Measurements from ENCODE around the gene JAM2. TPM values are rescaled to one million over a fixed set of nuclear protein-coding genes. Genes with fewer than 3 reads are reported as not detected.

Gene JAM2, protein sequence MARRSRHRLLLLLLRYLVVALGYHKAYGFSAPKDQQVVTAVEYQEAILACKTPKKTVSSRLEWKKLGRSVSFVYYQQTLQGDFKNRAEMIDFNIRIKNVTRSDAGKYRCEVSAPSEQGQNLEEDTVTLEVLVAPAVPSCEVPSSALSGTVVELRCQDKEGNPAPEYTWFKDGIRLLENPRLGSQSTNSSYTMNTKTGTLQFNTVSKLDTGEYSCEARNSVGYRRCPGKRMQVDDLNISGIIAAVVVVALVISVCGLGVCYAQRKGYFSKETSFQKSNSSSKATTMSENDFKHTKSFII
- polyA plus RNA-seq (2013, experiment 1 of 2): 8.2 TPM
- 4.5 TPM for polyA plus RNA-seq (2013, experiment 2 of 2)

DNA sequence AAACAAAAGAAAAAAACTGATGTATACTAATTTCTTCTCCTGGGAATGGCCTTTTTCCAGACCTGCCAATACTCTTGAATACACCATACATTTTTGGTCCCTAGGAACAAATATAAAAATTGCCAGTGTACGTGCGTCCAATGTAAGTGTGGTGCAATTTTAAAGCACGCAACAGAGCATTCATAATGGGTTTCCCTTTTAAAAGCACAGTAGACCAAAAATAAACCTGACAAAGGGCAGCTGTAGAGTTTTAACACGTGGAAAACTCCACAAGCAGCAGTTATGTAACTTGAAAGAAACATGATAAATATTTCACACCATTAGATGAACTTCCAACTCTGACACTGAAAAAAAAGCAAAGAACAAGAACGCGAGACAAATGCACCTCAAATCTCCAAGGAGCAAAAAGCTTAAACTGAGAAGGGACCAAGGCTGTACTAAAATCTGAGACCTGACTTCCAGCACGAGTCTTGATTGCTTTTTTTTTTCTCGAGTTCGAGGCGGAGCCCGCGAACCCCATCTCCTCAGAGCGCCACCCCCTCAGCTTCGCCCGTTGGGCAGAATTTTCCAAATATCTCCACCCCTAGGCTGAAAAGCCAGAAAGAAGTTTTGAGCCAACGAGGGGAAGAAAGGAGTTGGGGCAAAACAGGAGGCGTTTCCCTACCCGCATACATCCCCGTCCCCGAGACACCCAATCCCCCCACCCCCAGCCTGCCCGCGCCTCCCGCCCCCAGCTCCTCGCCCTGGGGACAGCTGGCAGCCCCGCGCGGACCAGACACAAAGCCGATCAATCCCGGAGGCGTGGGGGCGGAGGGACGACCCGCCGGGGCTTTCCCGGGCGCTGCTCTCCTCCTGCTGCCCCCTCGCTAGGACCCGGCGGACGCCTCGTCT lies at the start of gene JAM2:
Gene JAM2, plus strand, starts transcription at position 599 of the 891 bp plus-strand sequence. CDS start 564 bp downstream, outside the sequence.
- H3K27ac ChIP-seq (ENCODE audit: low read depth, low read length, severe bottlenecking): peak within 1 kb of the TSS; percentile 36
- peak within 1 kb of the TSS; percentile 66 for H3K4me3 ChIP-seq (ENCODE audit: extremely low read depth, insufficient read depth, low read length, poor library complexity, severe bottlenecking)
- WGBS, 2 experiments (ENCODE audit: insufficient coverage in 2 of 2): 3 to 11% methylated on average over 13 to 22 of the region's 41 CpGs
- H3K36me3 ChIP-seq (ENCODE audit: control insufficient read depth, insufficient read depth, low read length): no peaks in the 10 kb centered on the region
- no peaks in the 10 kb centered on the region for H3K9me3 ChIP-seq (ENCODE audit: control insufficient read depth, low read length)
- no peaks in the 10 kb centered on the region for H3K4me1 ChIP-seq (ENCODE audit: control insufficient read depth, insufficient read depth, low read length, poor library complexity, severe bottlenecking)

DNA sequence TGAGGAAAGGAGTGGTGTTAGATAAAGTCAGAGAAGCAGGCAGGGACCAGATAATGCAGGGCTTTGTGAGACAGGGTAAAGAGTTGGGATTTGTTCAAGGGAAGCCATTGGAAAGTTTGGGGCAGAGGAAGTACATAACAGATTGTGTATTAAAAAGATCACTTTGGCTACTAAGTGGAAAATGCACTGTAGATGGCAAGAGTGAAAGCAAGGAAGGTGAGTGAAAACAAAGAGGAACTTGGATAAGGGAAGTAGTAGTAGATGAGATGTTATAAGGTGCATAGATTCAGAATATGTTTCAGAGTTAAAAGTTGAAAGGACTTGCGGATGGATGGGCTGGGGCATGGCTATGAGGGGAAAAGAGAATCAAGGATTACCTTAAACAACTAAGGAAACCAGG lies 49.2 kb upstream of the JAM2 start:
- Histone ChIP-seq H3K36me3 (ENCODE audit: control insufficient read depth, insufficient read depth, low read length) (peaks cover 67% of the 10 kb centered on the region), H3K9me3 (ENCODE audit: control insufficient read depth, low read length) (no peaks in the 10 kb centered on the region), H3K4me1 (ENCODE audit: control insufficient read depth, insufficient read depth, low read length, poor library complexity, severe bottlenecking) (no peaks in the 10 kb centered on the region), H3K4me3 (ENCODE audit: extremely low read depth, insufficient read depth, low read length, poor library complexity, severe bottlenecking) (no peak overlapping the region), H3K27ac (ENCODE audit: low read depth, low read length, severe bottlenecking) (no peak overlapping the region)
- WGBS, 2 experiments (ENCODE audit: insufficient coverage in 2 of 2): 90 to 100% methylated on average over 1 of the region's 1 CpG

DNA sequence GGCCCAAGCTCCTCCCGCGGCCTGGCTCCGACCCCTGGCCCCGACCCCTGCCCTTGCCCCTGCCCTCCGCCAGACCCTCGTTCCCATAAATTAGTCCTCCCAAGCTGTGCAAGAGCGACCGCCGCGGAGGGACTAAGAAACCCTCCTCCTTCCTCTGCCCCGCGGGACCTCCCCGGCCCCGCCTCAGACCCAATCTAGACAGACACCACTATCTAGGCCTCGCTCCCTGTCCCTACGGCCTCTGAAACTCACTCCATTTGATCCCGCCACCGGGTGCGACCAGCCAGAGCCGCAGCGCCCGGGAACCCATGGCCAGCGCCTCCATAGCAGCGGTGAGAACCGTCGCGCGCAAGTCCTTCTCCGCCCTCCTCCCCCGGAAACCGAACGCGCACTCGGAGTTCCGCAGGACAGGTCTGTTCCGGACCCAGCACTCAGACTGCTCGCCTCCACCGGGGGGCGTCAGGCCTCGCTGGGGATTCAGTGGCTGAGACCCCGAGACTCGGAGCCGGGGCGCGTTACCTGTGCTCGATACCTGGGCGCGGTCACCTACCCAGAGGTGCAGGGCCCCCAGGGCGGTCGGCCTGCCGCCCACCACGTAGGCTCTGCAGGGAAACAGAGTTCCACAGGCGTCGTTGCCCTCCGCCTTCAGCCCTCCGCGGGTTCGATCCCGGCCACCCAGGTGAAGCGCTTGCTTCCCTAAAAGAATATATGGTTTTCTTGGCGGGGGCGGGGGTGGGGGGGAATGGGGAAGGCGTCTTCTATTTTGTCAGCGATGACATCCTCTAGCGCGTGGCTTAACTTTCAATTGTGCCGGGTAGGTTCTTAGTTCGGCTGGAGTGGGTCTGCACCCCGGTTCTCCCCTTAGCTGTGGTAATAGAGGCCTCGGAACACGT lies 31.7 kb upstream of the JAM2 start, which contains the start of gene MRPL39:
Gene MRPL39, minus strand, starts transcription at position 331 of the 893 bp plus-strand sequence. Its CDS starts 6 bp downstream, at position 325.
- whole genome bisulfite sequencing, 2 experiments (ENCODE audit: insufficient coverage in 2 of 2): 2 to 7% methylated on average over 40 to 48 of the region's 71 CpGs
- Histone ChIP-seq H3K36me3 (ENCODE audit: control insufficient read depth, insufficient read depth, low read length) (peaks cover 33% of the 10 kb centered on the region), H3K4me1 (ENCODE audit: control insufficient read depth, insufficient read depth, low read length, poor library complexity, severe bottlenecking) (no peaks in the 10 kb centered on the region), H3K4me3 (ENCODE audit: extremely low read depth, insufficient read depth, low read length, poor library complexity, severe bottlenecking) (peak within 1 kb of the TSS; percentile 85), H3K27ac (ENCODE audit: low read depth, low read length, severe bottlenecking) (peak within 1 kb of the TSS; percentile 83), H3K9me3 (ENCODE audit: control insufficient read depth, low read length) (no peaks in the 10 kb centered on the region)

DNA sequence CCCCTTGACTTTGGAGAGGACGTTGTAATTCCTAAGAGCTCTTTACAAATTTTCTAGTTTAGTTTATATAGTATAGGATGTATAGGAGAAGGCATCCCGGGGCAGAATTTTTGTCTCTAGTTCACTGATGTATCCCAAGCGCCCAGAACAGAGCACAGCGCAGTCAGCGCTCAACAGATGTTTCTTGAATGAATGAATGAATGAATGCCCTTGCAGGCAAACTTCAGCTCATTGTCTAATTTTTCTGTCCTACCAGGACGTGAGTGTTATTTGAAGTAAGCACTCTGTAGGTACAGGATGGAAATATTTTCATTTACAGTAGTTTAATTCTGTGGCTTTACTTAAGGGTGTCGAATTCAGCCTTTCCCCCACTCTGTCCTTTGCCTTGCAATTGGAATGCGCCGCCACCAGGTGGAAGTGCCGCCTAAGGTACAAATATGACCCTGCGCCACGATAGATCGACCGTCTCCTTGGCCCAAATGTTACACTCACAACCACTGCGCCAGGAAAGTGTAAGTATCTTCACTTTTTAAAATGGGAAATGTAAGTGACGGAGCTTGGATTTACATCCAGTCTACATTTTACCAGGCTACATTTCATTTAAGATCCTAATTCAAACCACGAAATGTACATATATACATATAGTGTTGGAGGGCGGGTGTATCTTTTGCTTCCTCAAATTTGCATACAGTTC lies 30.9 kb upstream of the JAM2 start:
- H3K27ac ChIP-seq (ENCODE audit: low read depth, low read length, severe bottlenecking): no peak overlapping the region
- no peaks in the 10 kb centered on the region for H3K9me3 ChIP-seq (ENCODE audit: control insufficient read depth, low read length)
- peaks cover 25% of the 10 kb centered on the region for H3K36me3 ChIP-seq (ENCODE audit: control insufficient read depth, insufficient read depth, low read length)
- H3K4me3 ChIP-seq (ENCODE audit: extremely low read depth, insufficient read depth, low read length, poor library complexity, severe bottlenecking): peak overlapping the region; percentile 85
- H3K4me1 ChIP-seq (ENCODE audit: control insufficient read depth, insufficient read depth, low read length, poor library complexity, severe bottlenecking): no peaks in the 10 kb centered on the region
- 26 to 30% methylated on average over 7 of the region's 18 CpGs for WGBS, 2 experiments (ENCODE audit: insufficient coverage in 2 of 2)

DNA sequence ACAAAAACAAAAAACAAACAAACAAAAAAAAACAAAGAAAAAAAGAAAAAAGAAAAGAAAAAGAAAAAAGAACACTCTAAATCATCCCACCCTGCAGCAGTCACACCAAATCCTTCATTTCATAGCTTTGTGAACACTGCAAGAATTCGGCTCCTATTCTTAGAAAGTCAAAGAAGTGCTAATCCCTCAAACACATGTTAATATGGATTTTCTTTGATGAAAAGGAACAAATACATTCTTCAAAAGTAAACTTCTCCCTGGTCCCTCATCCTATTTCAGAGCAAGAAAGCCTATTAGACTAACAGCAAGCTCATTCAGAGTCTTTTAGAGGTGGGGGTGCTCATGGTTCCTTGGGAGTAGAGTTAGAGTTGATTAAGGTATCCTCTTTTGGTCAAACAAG lies 24.6 kb upstream of the JAM2 start:
- Histone ChIP-seq H3K9me3 (ENCODE audit: control insufficient read depth, low read length) (no peaks in the 10 kb centered on the region), H3K36me3 (ENCODE audit: control insufficient read depth, insufficient read depth, low read length) (no peaks in the 10 kb centered on the region), H3K4me1 (ENCODE audit: control insufficient read depth, insufficient read depth, low read length, poor library complexity, severe bottlenecking) (no peaks in the 10 kb centered on the region), H3K4me3 (ENCODE audit: extremely low read depth, insufficient read depth, low read length, poor library complexity, severe bottlenecking) (no peak overlapping the region), H3K27ac (ENCODE audit: low read depth, low read length, severe bottlenecking) (no peak overlapping the region)
- no CpG with 5 or more reads among the region's 1 CpG for WGBS, 2 experiments (ENCODE audit: insufficient coverage in 2 of 2)

DNA sequence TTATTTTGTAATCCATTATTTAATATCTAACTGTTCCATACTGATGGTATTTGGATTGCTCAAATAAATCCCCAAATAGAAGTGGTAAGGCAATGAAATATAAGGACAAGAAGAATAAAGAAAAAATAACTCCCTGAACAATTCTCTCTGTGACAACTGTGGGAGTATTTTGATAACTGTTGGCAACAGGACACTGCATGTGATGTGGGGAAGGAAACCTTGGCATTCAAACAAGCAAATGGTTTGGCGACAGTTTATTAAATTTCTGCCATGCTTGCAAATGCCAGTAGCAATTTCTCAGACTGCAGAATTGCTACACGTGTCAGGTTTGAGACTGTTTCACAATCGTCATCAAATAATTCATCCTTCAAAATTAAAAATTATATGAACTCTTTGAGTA lies 23.2 kb upstream of the JAM2 start:
- no peak overlapping the region for H3K4me3 ChIP-seq (ENCODE audit: extremely low read depth, insufficient read depth, low read length, poor library complexity, severe bottlenecking)
- no peaks in the 10 kb centered on the region for H3K4me1 ChIP-seq (ENCODE audit: control insufficient read depth, insufficient read depth, low read length, poor library complexity, severe bottlenecking)
- H3K36me3 ChIP-seq (ENCODE audit: control insufficient read depth, insufficient read depth, low read length): no peaks in the 10 kb centered on the region
- no peaks in the 10 kb centered on the region for H3K9me3 ChIP-seq (ENCODE audit: control insufficient read depth, low read length)
- H3K27ac ChIP-seq (ENCODE audit: low read depth, low read length, severe bottlenecking): no peak overlapping the region
- WGBS, 2 experiments (ENCODE audit: insufficient coverage in 2 of 2): 88 to 100% methylated on average over 1 to 2 of the region's 3 CpGs

DNA sequence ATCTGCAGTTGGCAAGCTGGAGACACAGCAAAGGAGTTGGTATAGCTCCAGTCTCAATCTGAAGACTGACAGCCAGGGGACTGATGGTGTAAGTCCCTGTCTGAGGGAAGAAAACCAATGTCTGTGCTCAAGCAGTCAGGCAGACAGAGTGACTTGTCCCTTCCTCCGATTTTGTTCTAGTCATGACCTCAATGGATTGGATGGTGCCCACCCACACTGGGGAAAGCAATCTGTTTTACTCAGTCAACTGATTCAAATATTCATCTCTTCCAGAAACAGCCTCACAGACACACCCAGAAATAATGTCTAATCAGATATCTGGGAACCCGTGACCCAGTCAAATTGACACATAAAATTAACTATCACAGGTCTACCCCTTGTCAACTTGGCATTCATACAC lies 19.9 kb upstream of the JAM2 start:
- H3K4me1 ChIP-seq (ENCODE audit: control insufficient read depth, insufficient read depth, low read length, poor library complexity, severe bottlenecking): no peaks in the 10 kb centered on the region
- H3K36me3 ChIP-seq (ENCODE audit: control insufficient read depth, insufficient read depth, low read length): no peaks in the 10 kb centered on the region
- no peak overlapping the region for H3K27ac ChIP-seq (ENCODE audit: low read depth, low read length, severe bottlenecking)
- WGBS, 2 experiments (ENCODE audit: insufficient coverage in 2 of 2): 78 to 100% methylated on average over 2 of the region's 2 CpGs
- no peak overlapping the region for H3K4me3 ChIP-seq (ENCODE audit: extremely low read depth, insufficient read depth, low read length, poor library complexity, severe bottlenecking)
- no peaks in the 10 kb centered on the region for H3K9me3 ChIP-seq (ENCODE audit: control insufficient read depth, low read length)

DNA sequence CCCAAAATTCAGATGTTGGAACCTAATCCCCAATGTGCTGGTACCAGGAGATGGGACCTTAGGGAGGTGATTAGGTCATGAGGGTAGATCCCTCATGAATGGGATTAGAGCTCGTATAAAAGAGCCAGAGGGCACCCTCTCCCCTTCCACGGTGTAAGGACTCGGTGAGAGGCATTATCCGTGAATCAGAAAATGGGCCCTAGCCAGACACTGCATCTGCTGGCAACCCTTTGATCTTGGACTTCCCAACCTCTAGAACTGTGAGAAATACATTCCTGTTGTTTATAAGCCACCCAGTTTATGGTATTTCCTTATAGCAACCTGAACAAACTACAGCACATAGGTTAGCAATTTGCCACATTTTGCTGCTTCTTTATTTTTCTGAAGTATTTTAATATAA lies 14.5 kb upstream of the JAM2 start:
- H3K27ac ChIP-seq (ENCODE audit: low read depth, low read length, severe bottlenecking): no peak overlapping the region
- 81 to 100% methylated on average over 2 to 4 of the region's 4 CpGs for WGBS, 2 experiments (ENCODE audit: insufficient coverage in 2 of 2)
- H3K4me3 ChIP-seq (ENCODE audit: extremely low read depth, insufficient read depth, low read length, poor library complexity, severe bottlenecking): no peak overlapping the region
- no peaks in the 10 kb centered on the region for H3K9me3 ChIP-seq (ENCODE audit: control insufficient read depth, low read length)
- H3K36me3 ChIP-seq (ENCODE audit: control insufficient read depth, insufficient read depth, low read length): no peaks in the 10 kb centered on the region
- H3K4me1 ChIP-seq (ENCODE audit: control insufficient read depth, insufficient read depth, low read length, poor library complexity, severe bottlenecking): no peaks in the 10 kb centered on the region

DNA sequence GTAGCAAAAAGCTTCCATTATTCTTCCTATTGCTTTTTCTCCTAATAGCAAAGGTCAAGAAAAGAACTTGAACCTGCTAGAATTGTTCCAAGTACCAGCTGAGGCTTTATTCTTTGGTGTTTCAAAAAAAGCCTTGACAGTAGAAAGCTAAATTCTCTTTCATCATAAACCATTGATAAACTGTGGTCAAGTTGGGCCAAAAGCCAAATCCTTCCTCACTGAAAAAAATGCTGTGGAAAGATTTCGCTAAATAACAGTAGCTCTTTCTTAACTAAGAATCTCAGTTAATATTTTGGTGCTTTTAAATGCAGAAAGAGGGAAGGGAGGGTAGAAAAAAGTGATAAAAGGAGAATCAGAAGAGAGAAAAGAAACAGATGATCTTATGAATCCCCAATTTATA lies 14.0 kb upstream of the JAM2 start:
- WGBS, 2 experiments (ENCODE audit: insufficient coverage in 2 of 2): no CpG with 5 or more reads among the region's 1 CpG
- Histone ChIP-seq H3K4me3 (ENCODE audit: extremely low read depth, insufficient read depth, low read length, poor library complexity, severe bottlenecking) (no peak overlapping the region), H3K9me3 (ENCODE audit: control insufficient read depth, low read length) (no peaks in the 10 kb centered on the region), H3K4me1 (ENCODE audit: control insufficient read depth, insufficient read depth, low read length, poor library complexity, severe bottlenecking) (no peaks in the 10 kb centered on the region), H3K27ac (ENCODE audit: low read depth, low read length, severe bottlenecking) (no peak overlapping the region), H3K36me3 (ENCODE audit: control insufficient read depth, insufficient read depth, low read length) (no peaks in the 10 kb centered on the region)

All from mesodermal cell (in vitro differentiated cells).